Liver (tissue), 9 donors: ENCODE results near the gene ASPHD1. TPM values are rescaled to one million over a fixed set of nuclear protein-coding genes. Genes with fewer than 3 reads are reported as not detected.

Experiments
- DNase-seq: peaks from one replicate; pipeline ENCODE4 v3.0.0-alpha.2; 2017; ENCODE audit warnings: low spot score
- H3K27ac ChIP-seq, 2 donors: one replicate each; pipeline ENCODE4 v1.7.0; 2013; ENCODE audit warnings: inconsistent platforms in 2 of 2, low read length in 2 of 2, control low read depth in 1 of 2, low read depth in 1 of 2, mild to moderate bottlenecking in 1 of 2
- H3K27me3 ChIP-seq, 4 donors: one replicate each; pipeline versions ENCODE4 v1.6.1 to v1.7.0; 2013; ENCODE audit warnings: low read length in 3 of 4, inconsistent platforms in 1 of 4, mild to moderate bottlenecking in 1 of 4, moderate library complexity in 1 of 4; ENCODE audit not compliant: control insufficient read depth in 4 of 4, insufficient read depth in 4 of 4
- H3K36me3 ChIP-seq, 4 donors: one replicate each; pipeline versions ENCODE4 v1.6.1 to v1.7.0; 2013; ENCODE audit warnings: low read length in 3 of 4, mild to moderate bottlenecking in 3 of 4, low read depth in 1 of 4, moderate library complexity in 1 of 4; ENCODE audit not compliant: control insufficient read depth in 4 of 4, insufficient read depth in 3 of 4
- H3K4me1 ChIP-seq, 4 donors: one replicate each; pipeline versions ENCODE4 v1.6.1 to v1.7.0; 2013; ENCODE audit warnings: low read length in 3 of 4, mild to moderate bottlenecking in 3 of 4, moderate library complexity in 1 of 4; ENCODE audit not compliant: control insufficient read depth in 4 of 4, insufficient read depth in 4 of 4
- H3K4me3 ChIP-seq, 3 donors: one replicate each; pipeline versions ENCODE4 v1.6.1 to v1.7.0; 2013; ENCODE audit warnings: low read length in 3 of 3, control low read depth in 1 of 3, low read depth in 1 of 3, mild to moderate bottlenecking in 1 of 3
- H3K9ac ChIP-seq, 2 donors: one replicate each; pipeline ENCODE4 v1.7.0; 2013; ENCODE audit warnings: low read length in 2 of 2, mild to moderate bottlenecking in 2 of 2, moderate library complexity in 2 of 2, control low read depth in 1 of 2, low read depth in 1 of 2
- H3K9me3 ChIP-seq, 4 donors: one replicate each; pipeline versions ENCODE4 v1.6.1 to v1.7.0; 2013; ENCODE audit warnings: low read length in 3 of 4; ENCODE audit not compliant: control insufficient read depth in 4 of 4
- EGR1 ChIP-seq, 2 donors: IDR thresholded peaks; 2 replicates each; pipeline ENCODE4 v1.6.1; 2016 to 2018; ENCODE audit warnings: antibody characterized with exemption in 2 of 2, low read depth in 2 of 2
- FOXA1 ChIP-seq: IDR thresholded peaks from 2 replicates; pipeline ENCODE4 v1.6.1; 2016; ENCODE audit warnings: antibody characterized with exemption
- HNF4A ChIP-seq, 2 donors: conservative IDR thresholded peaks; 2 replicates each; pipeline ENCODE4 v1.6.1; 2016; ENCODE audit warnings: antibody characterized with exemption in 2 of 2, mild to moderate bottlenecking in 2 of 2
- HNF4G ChIP-seq: IDR thresholded peaks from 2 replicates; pipeline ENCODE4 v1.6.1; 2016; ENCODE audit warnings: antibody characterized with exemption
- JUND ChIP-seq, 2 donors: IDR thresholded peaks; 2 replicates each; pipeline ENCODE4 v1.6.1; 2016; ENCODE audit warnings: antibody characterized with exemption in 2 of 2
- NR2F2 ChIP-seq: IDR thresholded peaks from 2 replicates; pipeline ENCODE4 v1.6.1; 2016; ENCODE audit warnings: antibody characterized with exemption
- TAF1 ChIP-seq: conservative IDR thresholded peaks from 2 replicates; pipeline ENCODE4 v1.6.1; 2016; ENCODE audit warnings: antibody characterized with exemption, mild to moderate bottlenecking
- WGBS: extraction: QIAGEN DNeasy Blood & Tissue Kit; methylation state at CpG from one replicate; pipeline ENCODE4 v1.1.7; 2013; 5-methylcytosine and 5-hydroxymethylcytosine counted together
- polyA plus RNA-seq, 2 donors: library from polyadenylated mRNA; stranded (reverse) in 1 of 2; unstranded in 1 of 2; fragments of 200-250 nt in 1 of 2; fragments of >200 nt in 1 of 2; fragmentation: Nextera tagmentation in 1 of 2; extraction: Ambion mirVana in 1 of 2; gene quantifications; one replicate each; pipeline versions ENCODE4 v1.2.1 to v1.2.3, GENCODE V29; 2013 to 2015
- total RNA-seq, 2 donors: library from RNA; depleted of rRNA; stranded (reverse); fragments of >200 nt; gene quantifications; one replicate each; pipeline ENCODE4 v1.2.3, GENCODE V29; 2014
- TF ChIP-seq, protein P1 (sequence below): IDR thresholded peaks from 2 replicates; pipeline ENCODE4 v1.6.1; 2016; ENCODE audit warnings: antibody characterized with exemption
- TF ChIP-seq, protein P2 (sequence below): IDR thresholded peaks from 2 replicates; pipeline ENCODE4 v1.6.1; 2016; ENCODE audit warnings: antibody characterized with exemption
- TF ChIP-seq, protein P3 (sequence below): IDR thresholded peaks from 2 replicates; pipeline ENCODE4 v1.6.1; 2016; ENCODE audit warnings: antibody characterized with exemption
- TF ChIP-seq, protein P4 (sequence below): fragments of 150-350 bp; IDR thresholded peaks from 2 replicates; pipeline ENCODE4 v1.5.1; 2017; ENCODE audit warnings: improper control_type of control experiment, low read depth, low read length; ENCODE audit not compliant: missing input control
- donor health status: healthy.
- donor health status: healthy.
- donor health status: healthy.
- donor health status: healthy.
- donor health status: healthy.

The ASPHD1 gene
- total and polyA plus RNA-seq, 4 donors, result 0.25 to 0.28 TPM; not detected in 2

DNA sequence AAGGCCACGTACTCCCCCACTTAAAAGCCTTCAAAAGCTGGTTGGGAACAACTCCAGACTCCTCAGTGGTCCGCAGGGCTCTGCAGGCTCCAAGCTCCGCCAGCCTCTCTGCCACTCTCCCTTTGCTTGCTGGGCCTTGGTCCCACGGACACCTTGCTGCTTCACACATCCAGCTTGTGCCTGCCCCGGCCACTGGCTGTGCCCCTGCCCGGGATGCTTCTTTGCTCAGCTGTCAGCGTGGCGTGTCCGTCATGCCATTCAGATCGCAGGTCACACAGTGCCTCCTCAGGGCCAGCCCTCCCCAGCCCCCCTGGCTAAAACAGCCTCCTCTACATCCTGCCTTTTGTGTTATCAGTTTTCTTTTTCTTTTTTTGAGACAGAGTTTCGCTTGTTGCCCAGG lies 11.8 kb downstream of the ASPHD1 start:
- H3K27ac ChIP-seq, result no peak overlapping the region
- no peak overlapping the region for H3K4me3 ChIP-seq
- no peaks in the 10 kb centered on the region for H3K4me1 ChIP-seq
- DNase-seq, result no peak
- H3K9ac ChIP-seq, result no peak overlapping the region
- WGBS, result 72% methylated on average over 11 of the region's 11 CpGs
- H3K27me3 ChIP-seq, result no peaks in the 10 kb centered on the region
- no peak for TF ChIP-seq HNF4A (conservative IDR thresholded peaks at IDR 0.05)
- no peak for TF ChIP-seq EGR1 (IDR thresholded peaks at IDR 0.05; ENCODE audit: low read depth in 2 of 2)
- TF ChIP-seq, protein P1, sequence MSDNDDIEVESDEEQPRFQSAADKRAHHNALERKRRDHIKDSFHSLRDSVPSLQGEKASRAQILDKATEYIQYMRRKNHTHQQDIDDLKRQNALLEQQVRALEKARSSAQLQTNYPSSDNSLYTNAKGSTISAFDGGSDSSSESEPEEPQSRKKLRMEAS, result no peak
- TF ChIP-seq NR2F2, result no peak
- TF ChIP-seq, protein P2, sequence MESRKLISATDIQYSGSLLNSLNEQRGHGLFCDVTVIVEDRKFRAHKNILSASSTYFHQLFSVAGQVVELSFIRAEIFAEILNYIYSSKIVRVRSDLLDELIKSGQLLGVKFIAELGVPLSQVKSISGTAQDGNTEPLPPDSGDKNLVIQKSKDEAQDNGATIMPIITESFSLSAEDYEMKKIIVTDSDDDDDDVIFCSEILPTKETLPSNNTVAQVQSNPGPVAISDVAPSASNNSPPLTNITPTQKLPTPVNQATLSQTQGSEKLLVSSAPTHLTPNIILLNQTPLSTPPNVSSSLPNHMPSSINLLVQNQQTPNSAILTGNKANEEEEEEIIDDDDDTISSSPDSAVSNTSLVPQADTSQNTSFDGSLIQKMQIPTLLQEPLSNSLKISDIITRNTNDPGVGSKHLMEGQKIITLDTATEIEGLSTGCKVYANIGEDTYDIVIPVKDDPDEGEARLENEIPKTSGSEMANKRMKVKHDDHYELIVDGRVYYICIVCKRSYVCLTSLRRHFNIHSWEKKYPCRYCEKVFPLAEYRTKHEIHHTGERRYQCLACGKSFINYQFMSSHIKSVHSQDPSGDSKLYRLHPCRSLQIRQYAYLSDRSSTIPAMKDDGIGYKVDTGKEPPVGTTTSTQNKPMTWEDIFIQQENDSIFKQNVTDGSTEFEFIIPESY, result no peak
- TF ChIP-seq HNF4G, result no peak
- TF ChIP-seq, protein P3, sequence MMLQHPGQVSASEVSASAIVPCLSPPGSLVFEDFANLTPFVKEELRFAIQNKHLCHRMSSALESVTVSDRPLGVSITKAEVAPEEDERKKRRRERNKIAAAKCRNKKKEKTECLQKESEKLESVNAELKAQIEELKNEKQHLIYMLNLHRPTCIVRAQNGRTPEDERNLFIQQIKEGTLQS, result no peak
- TF ChIP-seq TAF1, result no peak
- no peak for TF ChIP-seq JUND (IDR thresholded peaks at IDR 0.05)
- TF ChIP-seq, protein P4, sequence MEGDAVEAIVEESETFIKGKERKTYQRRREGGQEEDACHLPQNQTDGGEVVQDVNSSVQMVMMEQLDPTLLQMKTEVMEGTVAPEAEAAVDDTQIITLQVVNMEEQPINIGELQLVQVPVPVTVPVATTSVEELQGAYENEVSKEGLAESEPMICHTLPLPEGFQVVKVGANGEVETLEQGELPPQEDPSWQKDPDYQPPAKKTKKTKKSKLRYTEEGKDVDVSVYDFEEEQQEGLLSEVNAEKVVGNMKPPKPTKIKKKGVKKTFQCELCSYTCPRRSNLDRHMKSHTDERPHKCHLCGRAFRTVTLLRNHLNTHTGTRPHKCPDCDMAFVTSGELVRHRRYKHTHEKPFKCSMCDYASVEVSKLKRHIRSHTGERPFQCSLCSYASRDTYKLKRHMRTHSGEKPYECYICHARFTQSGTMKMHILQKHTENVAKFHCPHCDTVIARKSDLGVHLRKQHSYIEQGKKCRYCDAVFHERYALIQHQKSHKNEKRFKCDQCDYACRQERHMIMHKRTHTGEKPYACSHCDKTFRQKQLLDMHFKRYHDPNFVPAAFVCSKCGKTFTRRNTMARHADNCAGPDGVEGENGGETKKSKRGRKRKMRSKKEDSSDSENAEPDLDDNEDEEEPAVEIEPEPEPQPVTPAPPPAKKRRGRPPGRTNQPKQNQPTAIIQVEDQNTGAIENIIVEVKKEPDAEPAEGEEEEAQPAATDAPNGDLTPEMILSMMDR, result no peak
- H3K36me3 ChIP-seq, result peaks cover 0 to 5% (median 3%) of the 10 kb centered on the region in 4 donors
- no peaks in the 10 kb centered on the region for H3K9me3 ChIP-seq

DNA sequence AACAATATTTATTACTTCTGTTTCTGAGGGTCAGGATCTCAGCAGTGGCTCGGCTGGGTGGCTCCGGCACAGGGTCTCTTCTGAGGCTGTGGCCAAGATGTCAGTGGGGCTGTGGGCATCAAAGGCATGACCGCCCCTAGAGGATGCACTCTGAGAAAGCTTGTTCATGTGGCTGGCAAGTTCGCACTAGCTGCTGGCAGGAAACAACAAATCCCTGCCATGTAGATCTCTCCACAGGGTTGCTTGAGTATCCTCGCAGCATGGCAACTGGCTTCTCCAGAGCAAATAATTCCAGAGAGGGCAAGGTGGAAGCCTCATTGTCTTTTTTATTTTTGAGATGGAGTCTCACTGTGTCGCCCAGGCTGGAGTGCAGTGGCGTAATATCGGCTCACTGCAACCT lies 13.2 kb downstream of the ASPHD1 start:
- Histone ChIP-seq H3K4me3 (no peak overlapping the region), H3K27me3 (no peaks in the 10 kb centered on the region), H3K36me3 (peaks cover 0 to 4% (median 3%) of the 10 kb centered on the region in 4 donors), H3K9ac (no peak overlapping the region), H3K9me3 (no peaks in the 10 kb centered on the region), H3K4me1 (no peaks in the 10 kb centered on the region), H3K27ac (no peak overlapping the region)
- TF ChIP-seq, protein P2, result no peak
- TF ChIP-seq FOXA1, result no peak
- TF ChIP-seq TAF1, result no peak
- WGBS, result 98% methylated on average over 8 of the region's 8 CpGs
- no peak for DNase-seq
